HG03469 (cell line): ENCODE measurements around the gene EPB41L4B.
"Not testable (repeated sequence)": the region's sequence is repeated elsewhere in the genome, so short reads cannot be mapped to it uniquely, and the experiment has no call there.

ENCODE experiments used
- ATAC-seq: cut with Tn5 transposase; IDR thresholded peaks from one replicate; pipeline ENCODE4 v1.9.1; 2021; ENCODE audit warnings: mild to moderate bottlenecking, moderate library complexity, moderate number of reproducible peaks; ENCODE audit not compliant: unreplicated experiment

EPB41L4B gene

DNA sequence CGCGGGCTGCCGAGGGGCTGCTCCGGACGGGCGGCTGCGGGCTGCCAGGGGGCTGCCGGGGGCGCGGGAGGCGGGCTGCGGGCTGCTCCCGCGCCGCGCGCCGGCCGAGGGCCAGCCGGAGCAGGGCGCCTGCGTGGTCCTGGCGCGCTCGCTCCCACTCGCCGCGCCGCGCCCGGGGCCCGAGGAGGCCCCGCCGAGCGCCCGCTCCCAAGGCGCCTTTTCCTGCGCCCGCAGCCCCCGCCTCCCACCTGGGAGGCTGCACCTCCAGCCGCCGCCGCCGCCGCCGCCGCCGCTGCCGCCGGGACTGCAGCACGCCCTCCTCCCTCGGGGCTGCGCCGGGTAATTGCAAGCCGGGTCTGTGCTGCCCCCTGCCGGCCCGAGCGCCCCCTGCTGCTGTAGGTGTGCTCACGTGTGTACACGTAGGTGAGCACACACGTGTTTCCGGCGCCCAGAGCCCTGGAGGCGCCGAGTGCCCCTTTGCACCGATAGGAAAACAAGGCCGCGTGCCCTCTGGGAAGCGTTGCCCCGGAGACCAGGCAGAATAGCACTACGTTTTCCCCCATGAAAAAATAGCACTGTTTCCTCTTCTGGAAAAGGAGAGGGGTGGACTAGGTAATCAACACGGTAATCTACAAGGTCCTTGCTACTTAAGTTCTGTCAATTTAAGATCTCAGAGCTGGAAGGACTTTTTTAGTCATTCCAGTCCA, at the start of gene EPB41L4B:
EPB41L4B (minus strand) TSS at position 318 of the 707 bp plus-strand sequence. CDS start 613 bp downstream, outside the sequence.
- ATAC-seq = peak; percentile 86

DNA sequence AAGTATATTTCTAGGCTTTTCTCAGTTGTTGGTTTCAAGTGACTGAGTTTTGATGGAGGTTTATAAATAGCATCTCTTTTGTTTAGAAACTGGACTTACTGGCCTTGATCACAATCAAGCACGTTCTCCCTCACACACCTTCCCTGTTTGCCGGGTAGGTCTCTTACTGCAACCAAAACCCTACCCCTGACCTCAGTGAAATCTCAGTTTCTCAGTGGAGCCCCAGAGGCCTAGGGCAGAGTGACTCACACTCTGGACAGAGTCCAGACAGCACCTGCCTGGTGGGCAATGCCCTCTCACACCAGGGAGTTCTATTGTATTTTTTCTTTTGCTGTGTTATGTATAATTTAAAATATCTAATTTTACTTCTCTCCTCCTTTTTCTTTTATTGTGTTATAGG, 48.4 kb upstream of the EPB41L4B start:
- ATAC-seq = peak; percentile 74

DNA sequence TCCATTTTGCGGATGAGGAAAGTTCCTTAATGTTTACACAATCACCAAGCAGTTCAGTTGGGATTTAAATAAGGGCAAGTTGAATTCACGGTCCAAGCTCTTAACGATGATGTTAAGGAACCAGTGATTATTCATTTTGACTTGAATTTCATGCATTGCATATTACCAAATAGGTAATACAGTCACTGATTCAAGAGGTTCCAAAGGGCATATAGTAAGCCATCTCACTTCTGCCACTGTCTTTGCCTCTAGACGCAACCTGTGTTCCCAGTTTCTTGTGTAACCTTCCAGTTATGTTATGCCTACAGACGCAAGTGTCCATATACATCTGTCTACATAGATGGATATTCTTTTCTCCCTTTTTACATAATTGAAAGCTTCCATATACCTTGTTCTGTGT, 39.9 kb upstream of the EPB41L4B start:
- ATAC-seq = no peak

DNA sequence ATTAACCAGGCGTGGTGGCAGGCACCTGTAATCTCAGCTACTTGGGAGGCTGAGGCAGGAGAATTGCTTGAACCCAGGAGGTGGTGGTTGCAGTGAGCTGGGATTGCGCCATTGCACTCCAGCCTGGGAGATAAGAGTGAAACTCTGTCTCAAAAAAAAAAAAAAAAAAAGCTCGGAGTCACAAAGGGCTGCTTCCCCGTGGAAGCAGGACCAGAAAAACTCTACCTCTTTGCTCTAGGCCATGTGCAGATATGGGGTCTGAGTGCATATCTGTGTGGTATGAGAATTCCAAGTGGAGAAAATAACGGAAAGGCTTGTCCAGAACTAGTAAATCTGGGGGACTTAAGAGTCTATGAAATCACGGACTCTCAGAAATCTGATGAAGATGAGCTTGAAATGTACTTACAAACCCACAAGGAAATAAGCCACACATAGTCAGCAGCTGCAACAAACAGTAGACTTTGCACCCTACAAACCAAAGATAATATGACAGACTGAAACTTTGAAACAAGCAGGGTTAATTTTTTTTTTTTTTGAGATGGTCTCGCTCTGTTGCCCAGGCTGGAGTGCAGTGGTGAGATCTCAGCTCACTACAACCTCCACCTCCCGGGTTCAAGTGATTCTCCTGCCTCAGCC, 38.2 kb upstream of the EPB41L4B start:
- ATAC-seq = not testable (repeated sequence)

DNA sequence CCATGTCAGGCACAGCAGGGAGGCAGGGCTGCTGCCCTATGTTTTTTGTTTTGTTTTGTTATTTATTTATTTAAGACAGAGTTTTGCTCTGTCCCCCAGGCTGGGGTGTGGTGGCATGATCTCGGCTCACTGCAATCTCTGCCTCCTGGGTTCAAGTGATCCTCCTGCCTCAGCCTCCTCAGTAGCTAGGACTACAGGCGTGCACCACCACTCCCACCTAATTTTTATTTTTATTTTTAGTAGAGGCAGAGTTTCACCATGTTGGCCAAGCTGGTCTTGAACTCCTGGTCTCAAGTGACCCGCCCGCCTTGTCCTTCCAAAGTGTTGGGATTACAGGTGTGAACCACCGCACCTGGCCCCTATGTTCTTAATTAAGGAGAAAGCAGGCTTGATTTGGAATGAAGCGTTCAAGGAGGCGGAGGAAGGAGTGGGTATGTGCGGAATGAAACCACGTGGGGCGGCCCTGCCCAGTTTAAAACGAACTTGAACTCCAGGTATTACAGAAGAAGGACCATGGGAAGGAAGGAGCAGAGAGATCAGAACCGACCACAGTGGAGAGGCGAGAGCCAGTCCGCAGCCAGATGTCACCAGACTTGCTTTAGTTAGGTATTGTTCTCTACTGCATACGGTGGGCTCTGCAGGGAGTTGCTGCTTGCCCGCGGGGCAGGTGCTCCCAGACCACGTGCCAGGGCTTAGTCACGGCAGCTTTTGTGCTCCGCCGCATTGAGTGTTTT, 34.9 kb upstream of the EPB41L4B start:
- no peak for ATAC-seq

DNA sequence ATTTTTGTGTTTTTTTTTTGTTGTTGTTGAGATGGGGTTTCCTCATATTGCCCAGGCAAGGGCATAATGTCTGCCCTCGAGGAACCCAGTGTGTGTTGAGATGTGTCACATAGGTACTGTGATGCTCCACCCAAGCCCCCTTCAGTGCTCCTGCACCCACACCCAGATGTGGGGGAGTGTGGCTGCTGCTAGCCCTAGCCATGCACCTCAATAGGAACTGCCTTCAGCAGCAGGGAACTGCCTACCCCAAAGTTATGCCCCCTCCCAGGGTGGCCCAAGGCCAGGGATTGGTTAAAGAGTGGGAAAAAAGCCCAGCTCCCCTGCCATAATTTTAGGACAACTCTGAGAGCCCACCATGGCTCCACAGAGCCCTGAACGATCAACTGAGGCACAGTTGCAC, 33.3 kb upstream of the EPB41L4B start:
- no peak for ATAC-seq

DNA sequence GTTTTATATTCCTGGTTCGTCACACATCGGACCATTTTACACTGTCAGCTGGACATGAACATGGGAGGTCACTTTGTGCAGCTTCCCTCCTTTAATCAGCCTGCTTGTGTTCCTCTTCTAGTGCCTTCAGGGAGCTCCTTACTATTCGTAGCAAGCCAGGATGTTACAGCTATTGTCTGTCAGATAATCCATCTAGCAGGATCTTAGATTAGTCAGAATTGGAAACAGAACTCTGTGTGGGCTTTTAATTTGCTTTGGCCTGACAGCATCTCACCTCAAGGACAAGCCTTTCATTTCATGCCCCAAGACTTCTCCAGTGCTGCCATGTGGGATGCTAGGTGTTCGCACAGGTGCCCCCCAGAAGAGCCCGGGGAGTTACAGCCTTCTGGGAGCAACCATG, 30.2 kb upstream of the EPB41L4B start:
- ATAC-seq = no peak

DNA sequence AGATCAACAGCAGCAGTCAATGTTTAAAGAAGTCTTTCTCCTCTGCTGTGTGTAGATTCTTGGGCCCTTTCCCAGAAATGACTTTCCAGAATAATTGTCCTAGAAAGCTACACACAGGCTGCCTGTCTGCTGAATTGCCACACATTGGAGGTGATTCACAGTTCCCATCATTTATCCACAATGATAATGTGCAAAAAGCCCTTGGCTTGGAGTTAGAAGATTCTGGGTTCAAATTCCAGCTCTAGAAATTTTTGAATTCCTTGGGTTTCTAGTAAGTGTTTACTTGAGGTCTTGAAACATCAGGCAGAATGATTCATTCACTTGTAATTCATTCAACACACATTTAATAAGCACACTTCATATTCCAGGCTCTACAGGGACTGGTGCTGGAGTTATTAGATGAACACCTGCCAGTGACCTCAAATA, 28.6 kb upstream of the EPB41L4B start:
- no peak for ATAC-seq

- ATAC-seq = no peak
Measured at GRCh38 chr9:109346904-109347303, 26.0 kb upstream of the EPB41L4B start.

DNA sequence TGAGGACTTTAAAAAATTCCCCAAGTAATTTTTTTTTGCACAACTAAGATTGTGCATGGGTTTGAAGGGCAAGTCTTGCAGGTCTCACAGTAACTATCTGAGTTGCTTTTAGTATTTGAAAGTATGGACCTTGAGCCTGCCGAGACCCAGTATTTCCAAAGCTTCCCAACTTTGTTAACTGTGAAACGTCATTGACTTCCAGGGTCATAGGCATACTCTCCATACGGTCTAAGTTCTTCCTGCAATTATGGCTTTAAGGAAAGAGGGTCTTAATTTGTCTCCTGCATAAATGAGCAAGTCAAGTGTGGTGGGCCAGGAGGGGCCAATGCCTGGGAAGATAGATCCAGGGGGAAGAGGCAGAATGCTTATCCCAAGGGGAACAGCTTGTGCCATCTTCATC, 24.0 kb upstream of the EPB41L4B start:
- no peak for ATAC-seq

DNA sequence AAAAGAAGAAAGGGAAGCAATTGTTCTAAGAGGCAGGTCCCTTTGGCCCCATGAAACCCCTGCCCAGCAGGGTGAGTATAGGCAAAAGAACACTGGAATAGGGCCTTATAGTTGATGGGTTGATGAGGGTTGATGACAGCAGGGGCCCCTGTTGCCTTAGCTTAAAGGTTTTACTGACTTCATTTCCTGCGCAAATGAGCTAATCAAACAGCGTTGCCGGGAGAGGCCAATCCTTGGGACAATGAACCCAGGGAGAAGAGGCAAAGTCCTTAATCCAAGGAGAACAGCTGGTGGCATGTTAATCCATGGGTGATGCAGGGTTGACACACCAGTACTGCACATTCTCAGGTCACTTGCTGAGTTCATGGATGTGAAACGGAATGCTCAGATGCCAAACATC, 22.0 kb upstream of the EPB41L4B start:
- ATAC-seq = no peak

DNA sequence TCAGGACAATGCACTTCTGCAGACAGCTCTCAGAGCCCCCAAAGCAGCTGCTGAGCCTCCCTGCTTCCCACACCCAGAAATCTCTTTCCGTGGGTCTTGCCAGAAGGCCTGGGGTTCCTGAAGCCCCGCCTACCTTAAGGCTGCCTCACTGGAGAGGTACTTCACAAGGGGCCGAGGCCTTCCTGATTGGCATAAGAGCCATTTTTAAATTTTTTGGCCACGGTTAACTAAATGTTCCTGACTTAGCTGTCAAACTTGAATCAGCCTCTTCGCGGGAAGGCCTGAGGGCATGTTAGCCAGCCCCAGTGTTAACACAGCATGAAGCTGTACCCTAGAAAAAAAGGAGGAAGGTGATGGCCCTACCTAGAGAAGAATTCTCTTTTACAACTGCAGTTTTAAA, 20.7 kb upstream of the EPB41L4B start:
- no peak for ATAC-seq

DNA sequence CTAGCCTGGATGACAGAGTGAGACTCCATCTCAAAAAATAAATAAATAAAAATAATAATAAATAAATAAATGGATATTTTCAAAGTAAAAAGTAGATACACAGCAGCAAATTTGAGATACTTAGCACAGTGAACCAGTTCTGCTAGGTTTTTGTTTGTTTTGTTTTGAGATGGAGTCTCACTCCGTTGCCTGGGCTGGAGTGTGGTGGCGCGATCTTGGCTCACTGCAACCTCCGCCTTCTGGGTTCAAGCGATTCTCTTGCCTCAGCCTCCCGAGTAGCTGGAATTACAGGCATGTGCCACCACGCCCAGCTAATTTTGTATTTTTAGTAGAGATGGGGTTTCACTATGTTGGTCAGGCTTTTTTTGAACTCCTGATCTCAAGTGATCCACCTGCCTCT, 20.1 kb upstream of the EPB41L4B start:
- ATAC-seq = not testable (repeated sequence)

DNA sequence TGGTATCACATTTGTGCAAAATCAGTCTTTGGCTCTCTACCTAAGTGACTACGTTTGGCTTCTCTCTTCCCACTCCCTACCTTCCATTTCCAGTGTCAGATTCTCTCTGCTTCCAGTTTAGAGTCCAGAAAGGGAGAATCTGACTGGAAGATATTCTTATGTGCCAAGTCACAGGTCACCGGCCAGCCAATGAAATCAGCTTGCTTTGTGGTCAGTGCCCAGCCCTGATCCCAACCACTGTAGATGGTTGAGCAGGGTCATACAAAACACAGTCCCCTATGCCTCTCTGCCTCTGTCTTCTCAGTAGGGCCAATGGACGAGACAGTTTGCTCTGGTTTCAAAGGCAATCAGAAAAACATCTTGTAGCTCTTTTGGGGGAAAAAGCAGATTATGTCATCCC, 15.6 kb upstream of the EPB41L4B start:
- no peak for ATAC-seq

DNA sequence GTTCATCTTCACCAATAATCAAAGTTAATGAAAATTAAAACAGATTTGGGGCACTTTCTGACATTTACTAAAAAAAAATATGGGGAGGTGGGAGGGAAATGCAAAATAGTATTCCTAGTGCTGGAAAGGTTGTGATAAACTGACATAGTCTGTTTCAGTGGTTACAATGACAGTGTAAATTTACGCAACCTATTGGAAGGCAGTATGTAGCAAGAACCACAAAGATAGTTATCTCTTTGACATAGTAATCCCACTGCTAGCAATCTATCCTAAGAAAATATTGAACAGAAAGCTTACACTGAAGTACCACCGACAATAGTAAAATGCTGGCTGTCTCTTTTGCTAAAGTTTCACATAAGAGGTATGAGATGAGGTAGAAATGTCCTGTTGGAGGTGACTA, 15.1 kb upstream of the EPB41L4B start:
- ATAC-seq = no peak

DNA sequence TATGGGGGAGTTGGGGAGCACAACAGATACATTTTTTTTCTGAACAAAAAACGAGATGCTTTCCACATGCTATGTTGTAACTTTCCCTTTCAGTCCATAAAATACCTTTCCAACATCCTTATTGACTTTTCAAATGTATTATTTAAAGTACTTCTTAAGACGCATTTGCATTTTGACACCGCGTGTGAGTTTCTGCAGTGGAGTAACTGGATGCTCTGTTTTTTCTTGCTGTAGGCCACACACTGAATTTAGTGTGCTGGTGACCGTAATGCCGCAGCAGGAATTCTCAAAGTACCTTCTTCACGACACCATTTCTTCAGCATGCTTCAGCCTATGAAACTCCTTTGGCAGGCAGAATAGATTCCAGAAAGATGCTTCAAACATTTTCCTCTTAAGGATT, 14.3 kb upstream of the EPB41L4B start:
- no peak for ATAC-seq

GRCh38 chr9:109331353-109331752, 10.5 kb upstream of the EPB41L4B start:
- no peak for ATAC-seq

DNA sequence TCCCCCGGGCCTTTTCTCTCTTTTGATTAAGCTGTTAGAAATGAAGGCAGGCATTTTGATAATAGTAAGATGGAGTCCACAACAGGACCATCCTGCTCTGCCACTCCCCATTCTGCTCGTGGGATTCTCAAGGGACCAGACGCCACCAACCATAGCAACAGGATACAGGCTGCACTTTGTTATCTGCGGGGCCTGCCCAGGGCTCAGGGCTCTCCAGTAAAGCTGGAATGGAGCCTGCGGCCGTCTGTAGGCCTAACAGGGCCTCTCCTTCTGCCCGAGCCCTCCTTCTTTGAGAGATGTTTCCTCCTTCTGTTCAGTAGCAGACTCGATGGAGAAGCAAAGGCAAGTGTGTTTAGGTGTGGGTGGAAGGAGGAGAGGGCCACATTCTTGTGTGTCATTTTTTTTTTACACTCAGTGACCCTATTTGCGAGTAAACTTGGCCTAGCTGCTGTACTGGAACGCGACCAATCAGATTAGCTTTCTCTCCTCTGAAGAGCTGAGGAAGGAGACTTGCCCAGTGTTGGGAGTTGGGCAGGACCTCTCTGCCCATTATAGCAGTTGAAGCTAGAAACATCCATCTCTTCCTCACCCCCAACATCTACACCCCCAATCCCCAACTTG, 8.9 kb upstream of the EPB41L4B start:
- ATAC-seq = no peak

- no peak for ATAC-seq
Measured at GRCh38 chr9:109328978-109329637, 8.2 kb upstream of the EPB41L4B start.

- no peak for ATAC-seq
Measured at GRCh38 chr9:109325089-109325488, 4.2 kb upstream of the EPB41L4B start.

- no peak for ATAC-seq
Measured at GRCh38 chr9:109323771-109324170, 2.9 kb upstream of the EPB41L4B start.
